GM13977 (cell line): ENCODE results near the gene SLAIN2.

ENCODE experiments used
- DNase-seq: peaks from one replicate; pipeline ENCODE4 v3.0.0; 2012; ENCODE audit warnings: low spot score
- CTCF ChIP-seq: IDR thresholded peaks from 2 replicates; pipeline ENCODE4 v1.5.1; 2012; ENCODE audit warnings: mild to moderate bottlenecking, control low read depth; ENCODE audit not compliant: insufficient read depth; ENCODE audit errors: extremely low read depth, missing control alignments
- in situ Hi-C: fragments of 300-500 bp; cut with MboI; formaldehyde crosslinking; loops from one replicate; pipeline ENCODE4 v1.12.0; 2022; ENCODE audit warnings: low sequenced_read_pairs, low pct_unique_long_range_greater_than_20kb, mixed read lengths, inconsistent platforms; ENCODE audit not compliant: unreplicated experiment

The SLAIN2 gene

GRCh38 chr4:48396043-48396442, 54.7 kb downstream of the SLAIN2 start:
- TF ChIP-seq CTCF = no peak
- in situ Hi-C loops = no loop called here
- no peak for DNase-seq

GRCh38 chr4:48400416-48400815, 59.1 kb downstream of the SLAIN2 start:
- no peak for DNase-seq
- TF ChIP-seq CTCF = no peak
- in situ Hi-C loops = no loop called here

- no peak for DNase-seq
- in situ Hi-C loops = no loop called here
- TF ChIP-seq CTCF = no peak
Measured at GRCh38 chr4:48403358-48403757, 62.0 kb downstream of the SLAIN2 start.

- no peak for DNase-seq
- TF ChIP-seq CTCF = no peak
- in situ Hi-C loops = no loop called here
Measured at GRCh38 chr4:48403779-48404178, 62.5 kb downstream of the SLAIN2 start.

- DNase-seq = no peak
- in situ Hi-C loops = no loop called here
- TF ChIP-seq CTCF = no peak
Measured at GRCh38 chr4:48405924-48406323, 64.6 kb downstream of the SLAIN2 start.

- TF ChIP-seq CTCF = no peak
- in situ Hi-C loops = no loop called here
- no peak for DNase-seq
Measured at GRCh38 chr4:48409203-48409602, 67.9 kb downstream of the SLAIN2 start.

GRCh38 chr4:48410812-48411211, 69.5 kb downstream of the SLAIN2 start:
- in situ Hi-C loops = no loop called here
- no peak for DNase-seq

More at GRCh38 chr4:48410812-48411211, 69.5 kb downstream of the SLAIN2 start:
- TF ChIP-seq CTCF = no peak
